GM18511 (cell line): Measurements from ENCODE around the gene ARL5A.

Source experiments
- ATAC-seq: cut with Tn5 transposase; IDR thresholded peaks from one replicate; pipeline ENCODE4 v1.9.1; 2021; ENCODE audit warnings: mild to moderate bottlenecking, moderate library complexity; ENCODE audit not compliant: unreplicated experiment

Gene ARL5A

DNA sequence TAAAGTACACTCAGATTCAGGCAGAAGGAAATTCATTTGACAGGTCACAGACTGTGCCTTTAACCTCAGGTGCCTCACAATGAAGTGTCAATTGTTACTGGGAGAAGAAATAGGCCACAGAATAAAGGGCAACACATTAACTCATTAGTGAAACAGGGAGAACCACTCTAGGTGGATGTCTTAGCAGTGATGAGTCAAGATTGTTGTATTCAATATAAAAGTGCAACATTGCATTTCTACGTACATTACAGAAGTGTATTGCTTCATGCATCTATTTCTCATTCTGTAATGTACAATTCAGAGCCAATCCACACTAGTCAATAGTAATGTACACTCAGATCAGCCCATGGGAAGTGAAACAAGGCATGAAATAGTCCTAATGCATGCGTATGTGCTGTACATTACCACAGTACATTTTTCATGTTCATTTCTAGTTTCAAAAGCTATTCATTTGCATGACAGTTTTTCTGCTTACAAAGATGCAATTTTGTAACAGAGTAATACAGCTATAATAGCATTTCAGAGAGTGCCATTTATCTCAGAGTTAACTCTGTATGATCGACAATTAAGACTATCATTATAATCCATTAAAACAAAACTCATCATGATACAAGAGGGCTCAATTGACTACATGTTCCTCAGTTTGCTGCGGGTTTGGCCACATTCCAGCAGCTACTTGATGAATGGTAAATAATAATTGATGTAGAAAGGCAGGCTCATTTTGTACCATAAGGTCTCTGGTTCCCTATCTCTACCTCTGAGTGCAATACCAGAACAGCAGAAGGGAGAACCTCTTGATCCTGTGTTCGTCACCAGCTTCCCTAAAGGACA lies 12.2 kb upstream of the ARL5A start:
- ATAC-seq: peak; percentile 99

DNA sequence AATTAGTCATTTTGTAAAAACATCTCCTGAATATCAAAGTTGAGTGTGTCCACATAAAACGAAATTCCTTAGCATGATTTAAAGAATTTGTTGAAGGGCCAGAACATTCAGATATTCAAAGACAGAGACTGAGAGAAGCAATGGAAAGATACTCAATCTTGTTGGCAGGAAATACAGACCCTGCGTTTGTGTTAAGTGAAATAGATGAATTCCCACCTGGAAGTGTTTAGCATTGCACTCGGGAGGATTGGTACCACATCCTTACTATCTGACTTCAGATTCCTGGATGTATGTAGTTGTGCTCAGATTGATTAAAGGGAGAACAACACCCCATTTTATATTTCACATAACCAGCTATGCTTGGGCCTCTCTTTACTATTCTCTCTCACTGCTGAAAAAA lies 9.7 kb upstream of the ARL5A start:
- ATAC-seq: no peak

DNA sequence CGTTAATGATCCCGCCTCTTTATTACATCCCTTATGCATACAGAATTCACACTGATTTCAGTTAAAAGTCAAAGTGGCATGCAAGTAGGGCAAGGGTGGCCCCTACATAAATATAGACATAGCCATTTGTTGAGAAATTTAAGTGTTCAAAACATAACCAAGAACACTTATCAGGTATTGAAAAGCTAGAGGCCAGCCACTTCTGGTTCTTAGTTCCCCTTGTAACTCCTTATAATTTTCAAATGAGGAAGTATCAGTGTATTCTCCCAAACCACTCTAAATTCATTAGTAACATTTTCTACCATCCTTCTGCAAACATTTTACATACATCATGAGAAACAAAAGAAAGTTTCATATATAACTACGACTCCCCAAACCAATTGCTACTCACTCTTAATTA lies 5.8 kb upstream of the ARL5A start:
- peak; percentile 84 for ATAC-seq

GRCh38 chr2:151830961-151831360 lies 2.7 kb upstream of the ARL5A start:
- no peak for ATAC-seq

DNA sequence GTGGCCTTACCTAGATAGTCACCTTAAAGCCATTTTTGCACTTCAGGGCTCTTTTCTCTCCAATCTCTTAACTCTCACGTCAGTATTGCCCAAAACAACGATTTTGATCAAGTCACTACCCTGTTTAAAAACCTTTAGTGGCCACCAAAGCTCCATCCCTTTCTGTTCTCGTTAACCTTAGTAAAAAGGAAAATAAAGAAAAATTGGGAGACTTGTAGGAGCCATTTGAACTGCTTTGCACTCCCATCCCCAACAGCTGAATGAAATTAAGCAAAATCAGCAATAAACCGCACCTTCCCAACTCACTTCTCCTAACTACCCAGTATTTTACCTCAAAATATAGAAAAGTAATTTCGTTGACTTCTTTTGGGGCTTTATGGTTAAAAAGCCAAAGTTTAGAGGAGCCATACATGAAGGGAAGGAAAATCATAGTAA lies 686 bp upstream of the ARL5A start:
- no peak for ATAC-seq

GRCh38 chr2:151827564-151828142 lies 568 bp downstream of the ARL5A start:
- peak; percentile 30 for ATAC-seq

DNA sequence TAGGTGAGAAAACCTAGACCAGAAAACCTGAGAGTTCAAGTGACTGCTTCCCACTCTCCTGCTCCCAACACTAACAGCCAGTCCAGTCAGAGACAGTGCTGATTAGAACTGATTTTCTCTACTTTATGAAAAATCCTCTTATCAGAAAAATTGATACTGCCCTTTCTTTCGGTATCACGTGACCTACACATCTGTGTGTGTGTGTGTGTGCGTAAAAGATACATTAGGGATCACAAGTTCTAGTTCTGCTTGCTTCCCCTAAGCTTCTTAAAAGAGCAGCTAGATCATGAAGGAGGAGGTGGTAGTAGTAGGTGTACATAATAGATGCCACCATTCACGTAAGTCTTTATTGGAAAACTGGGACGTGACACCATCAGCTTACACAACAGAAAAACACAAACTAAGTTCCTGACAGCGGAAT lies 1.5 kb downstream of the ARL5A start:
- no peak for ATAC-seq

- ATAC-seq: no peak
These were observed 3.3 kb downstream of the ARL5A start for GRCh38 chr2:151824886-151825285.

DNA sequence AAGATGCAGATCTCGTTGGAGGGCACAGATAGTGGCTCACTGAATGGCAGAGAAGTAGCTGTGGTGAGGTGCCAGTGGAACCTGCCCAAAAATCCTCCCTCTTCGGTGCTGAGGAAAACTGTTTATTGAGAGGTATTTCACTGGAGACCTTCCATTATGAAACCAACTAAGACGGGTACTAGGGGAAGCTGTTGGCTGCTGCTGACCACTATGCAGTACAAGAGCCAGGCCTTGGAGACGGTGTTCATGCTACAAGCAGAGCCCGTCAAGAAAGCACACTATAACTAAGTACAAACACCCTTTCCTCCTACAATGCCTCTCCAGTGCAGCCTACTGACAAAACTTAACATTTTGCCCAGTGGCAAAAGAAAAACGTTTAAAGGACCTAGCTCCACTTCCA lies 4.6 kb downstream of the ARL5A start:
- no peak for ATAC-seq

GRCh38 chr2:151819920-151820319 lies 8.3 kb downstream of the ARL5A start:
- ATAC-seq: peak; percentile 84

GRCh38 chr2:151817929-151818328 lies 10.3 kb downstream of the ARL5A start:
- ATAC-seq: no peak

DNA sequence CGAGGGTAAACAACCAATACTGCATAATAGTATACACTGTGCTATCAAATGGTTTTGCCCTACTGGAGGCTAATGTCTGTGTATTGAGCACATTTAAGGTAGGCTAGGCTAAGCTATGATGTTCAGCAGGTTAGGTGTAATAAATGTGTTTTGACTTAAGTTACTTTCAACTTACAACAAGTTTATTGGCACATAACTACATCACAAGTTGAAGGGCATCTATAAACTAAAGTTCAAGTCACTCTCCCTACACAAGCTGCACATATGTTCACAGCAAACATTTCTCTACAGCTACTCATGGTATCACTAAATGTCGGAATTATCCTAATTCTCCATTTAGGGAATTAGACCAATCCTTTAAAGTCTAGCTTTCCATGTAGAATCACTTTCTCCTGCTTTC lies 11.4 kb downstream of the ARL5A start:
- ATAC-seq: no peak

DNA sequence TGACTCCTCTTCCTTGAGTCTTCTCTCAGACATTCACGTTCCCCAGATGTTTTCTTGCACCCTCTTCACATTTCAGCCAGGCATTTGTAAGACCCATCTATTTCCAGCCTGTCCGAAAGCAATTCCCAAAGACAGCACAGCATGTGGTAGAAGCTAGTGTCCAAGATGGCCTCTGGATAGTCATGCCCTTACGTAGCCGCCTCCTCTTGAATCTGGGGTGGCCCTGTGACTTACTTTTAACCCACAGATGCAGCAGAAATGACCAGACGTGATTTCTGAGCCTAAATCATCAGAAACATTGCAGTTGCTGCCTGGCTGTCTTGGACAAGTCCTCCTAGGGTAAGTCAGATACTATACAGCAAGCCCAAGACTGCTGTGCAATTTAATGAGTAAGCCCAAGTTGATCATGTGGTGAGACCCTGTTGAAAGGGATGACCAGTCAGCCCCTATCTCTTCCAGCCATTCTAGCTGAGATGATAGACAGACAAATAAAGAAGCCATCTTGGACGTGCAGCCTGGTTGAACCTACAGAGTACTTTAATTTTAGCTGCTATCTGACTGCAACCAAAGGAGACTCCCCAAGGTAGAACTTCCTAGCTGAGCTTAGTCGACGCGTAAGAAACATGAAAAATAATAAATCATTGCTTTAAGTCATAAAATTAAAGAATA lies 12.3 kb downstream of the ARL5A start:
- no peak for ATAC-seq

- no peak for ATAC-seq
These were observed 17.7 kb downstream of the ARL5A start for GRCh38 chr2:151810489-151810888.

GRCh38 chr2:151809073-151809383 lies 19.2 kb downstream of the ARL5A start:
- ATAC-seq: no peak

- no peak for ATAC-seq
These were observed 19.8 kb downstream of the ARL5A start for GRCh38 chr2:151808258-151809072.

GRCh38 chr2:151805961-151806360 lies 22.3 kb downstream of the ARL5A start:
- no peak for ATAC-seq

DNA sequence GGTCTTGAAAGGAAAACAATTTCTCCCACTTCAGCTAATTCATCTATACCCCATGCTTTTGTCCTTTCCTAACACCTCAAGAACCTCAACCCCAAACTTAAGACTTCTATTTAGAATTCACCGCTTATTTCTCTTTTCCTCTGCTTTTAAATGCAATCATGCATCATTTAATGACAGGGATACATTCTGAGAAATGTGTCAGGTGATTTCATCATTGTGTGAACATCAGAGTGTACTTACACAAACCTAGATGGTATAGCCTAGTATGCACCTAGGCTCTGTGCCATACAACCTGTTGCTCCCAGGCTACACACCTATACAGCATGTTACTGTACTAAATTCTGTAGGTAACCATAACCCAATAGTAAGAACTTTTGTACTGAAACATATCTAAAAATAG lies 22.9 kb downstream of the ARL5A start:
- no peak for ATAC-seq

GRCh38 chr2:151803811-151804210 lies 24.4 kb downstream of the ARL5A start:
- ATAC-seq: no peak

GRCh38 chr2:151802315-151802714 lies 25.9 kb downstream of the ARL5A start:
- ATAC-seq: no peak

DNA sequence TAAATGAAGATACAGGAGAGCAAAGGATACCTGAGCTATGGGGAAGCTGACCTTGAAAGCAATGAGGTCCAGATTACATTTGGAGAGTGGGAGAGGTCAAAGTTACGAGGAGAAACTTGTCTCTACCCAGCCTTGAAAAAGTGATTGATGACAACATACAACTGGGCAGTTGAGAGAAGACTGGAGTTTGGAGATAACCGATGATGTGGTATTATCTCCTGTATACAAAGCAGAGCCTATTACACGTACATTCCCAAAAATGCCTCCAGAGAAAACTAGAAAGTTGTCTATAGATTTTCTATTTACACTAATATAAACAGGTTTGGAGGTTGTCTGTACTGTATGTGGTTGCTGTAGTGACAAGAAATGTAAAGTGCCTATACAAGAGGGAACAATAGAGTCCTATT lies 28.3 kb downstream of the ARL5A start:
- no peak for ATAC-seq
